MV-4-11 (cell line): Measurements from ENCODE around the gene LCA5.
"Not testable (repeated sequence)": the region's sequence is repeated elsewhere in the genome, so short reads cannot be mapped to it uniquely, and the experiment has no call there.

Experiments
- DNase-seq: peaks from one replicate; lab custom pipeline; 2025; lab: John Stamatoyannopoulos, UW

Gene LCA5

DNA sequence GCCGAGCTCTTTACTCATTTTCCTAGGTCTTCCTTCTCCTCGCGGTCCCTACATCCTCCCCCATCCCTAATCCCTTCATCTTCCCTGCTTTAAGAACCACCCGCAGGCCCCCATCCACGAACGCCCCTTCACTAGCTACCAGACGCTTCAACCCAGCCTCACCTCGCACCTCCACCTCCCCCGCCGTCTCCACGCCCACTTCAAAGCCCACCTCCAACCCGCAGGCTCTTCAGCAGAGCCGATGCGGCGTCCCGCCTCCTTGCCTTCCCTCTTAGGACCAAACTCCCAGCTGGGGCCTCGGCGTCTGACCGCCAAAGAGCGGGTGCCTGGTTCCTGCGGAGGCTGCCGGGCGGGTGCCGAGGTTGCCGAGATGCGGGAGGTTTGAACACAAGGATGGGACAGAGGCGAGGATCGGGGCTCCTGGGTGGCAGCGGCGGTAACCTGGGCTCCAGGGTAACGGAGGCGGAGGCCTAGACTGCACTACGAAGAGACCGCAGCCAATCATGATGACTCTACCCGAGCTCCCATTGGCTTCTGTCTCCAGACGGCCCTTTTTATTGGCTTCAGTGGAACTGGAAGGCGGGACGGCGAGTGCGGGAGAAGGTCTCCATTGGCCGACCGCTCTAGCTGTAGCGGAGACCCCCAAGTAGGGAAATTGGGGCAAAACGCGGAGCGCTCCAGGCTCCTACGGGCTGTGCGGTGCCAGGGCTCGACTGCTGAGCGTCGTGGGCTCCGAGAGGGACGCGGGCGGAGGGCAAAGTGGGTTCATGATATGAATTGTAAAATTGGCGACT is at the start of gene LCA5:
Gene LCA5 (minus strand): TSS at position 477 of the 794 bp plus-strand sequence. CDS start 18,536 bp downstream, outside the sequence.
- DNase-seq, result peak; percentile 90

GRCh38 chr6:79586548-79586947 is 49.3 kb upstream of the LCA5 start:
- DNase-seq, result peak; percentile 5

DNA sequence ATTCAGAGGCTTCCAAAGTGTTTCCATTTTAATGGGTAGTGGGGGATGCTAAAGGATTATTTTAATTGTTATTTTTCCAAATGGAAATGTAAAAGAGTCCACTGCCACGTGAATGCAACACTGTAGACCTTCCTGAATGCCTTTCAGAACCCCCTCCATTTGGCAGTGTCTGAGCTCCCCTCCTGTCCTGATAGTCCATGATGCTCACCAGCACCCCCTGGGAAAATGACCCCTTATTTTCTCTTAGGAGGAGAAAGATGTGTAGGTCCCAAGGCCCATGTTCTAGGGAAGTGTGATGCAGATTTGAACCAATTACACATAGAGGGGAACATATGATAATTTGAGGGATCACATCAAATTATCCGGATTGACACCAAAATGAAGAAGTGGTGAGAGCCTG is 47.1 kb upstream of the LCA5 start:
- DNase-seq, result no peak

DNA sequence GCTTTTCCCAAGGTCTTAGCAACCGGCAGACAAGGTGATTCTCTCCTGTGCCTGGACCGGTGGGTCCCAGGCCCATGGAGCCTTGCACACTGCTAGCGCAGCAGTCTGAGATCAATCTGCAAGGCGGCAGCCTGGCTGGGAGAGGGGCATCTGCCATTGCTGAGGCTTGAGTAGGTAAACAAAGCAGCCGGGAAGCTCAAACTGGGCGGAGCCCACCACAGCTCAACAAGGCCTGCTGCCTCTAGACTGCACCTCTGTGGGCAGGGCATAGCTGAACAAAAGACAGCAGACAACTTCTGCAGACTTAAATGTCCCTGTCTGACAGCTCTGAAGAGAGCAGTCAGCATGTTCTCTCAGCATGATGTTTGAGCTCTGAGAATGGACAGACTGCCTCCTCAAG is 40.7 kb upstream of the LCA5 start:
- DNase-seq, result not testable (repeated sequence)

- DNase-seq, result no peak
These were observed 37.5 kb upstream of the LCA5 start for GRCh38 chr6:79574630-79575225.

DNA sequence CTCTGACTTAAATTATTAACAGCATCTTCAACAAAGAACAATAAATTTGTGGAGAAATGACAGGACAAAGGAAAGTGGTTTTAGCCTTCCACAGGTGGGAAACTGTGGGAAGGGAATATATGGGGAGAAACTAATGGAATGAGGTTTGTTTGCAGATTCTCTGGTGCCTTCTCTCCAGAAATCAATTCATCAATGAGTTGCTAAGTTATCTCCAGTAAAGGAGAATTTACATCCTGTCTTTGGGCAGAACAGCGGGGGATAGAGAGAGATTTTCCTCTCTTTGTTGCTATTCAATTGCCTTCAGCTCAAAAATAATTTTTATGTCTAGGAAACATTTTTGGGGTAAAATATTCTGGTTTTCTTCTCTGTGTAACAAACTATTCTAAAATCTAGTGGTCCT is 36.9 kb upstream of the LCA5 start:
- no peak for DNase-seq

GRCh38 chr6:79571030-79571367 is 33.8 kb upstream of the LCA5 start:
- no peak for DNase-seq

DNA sequence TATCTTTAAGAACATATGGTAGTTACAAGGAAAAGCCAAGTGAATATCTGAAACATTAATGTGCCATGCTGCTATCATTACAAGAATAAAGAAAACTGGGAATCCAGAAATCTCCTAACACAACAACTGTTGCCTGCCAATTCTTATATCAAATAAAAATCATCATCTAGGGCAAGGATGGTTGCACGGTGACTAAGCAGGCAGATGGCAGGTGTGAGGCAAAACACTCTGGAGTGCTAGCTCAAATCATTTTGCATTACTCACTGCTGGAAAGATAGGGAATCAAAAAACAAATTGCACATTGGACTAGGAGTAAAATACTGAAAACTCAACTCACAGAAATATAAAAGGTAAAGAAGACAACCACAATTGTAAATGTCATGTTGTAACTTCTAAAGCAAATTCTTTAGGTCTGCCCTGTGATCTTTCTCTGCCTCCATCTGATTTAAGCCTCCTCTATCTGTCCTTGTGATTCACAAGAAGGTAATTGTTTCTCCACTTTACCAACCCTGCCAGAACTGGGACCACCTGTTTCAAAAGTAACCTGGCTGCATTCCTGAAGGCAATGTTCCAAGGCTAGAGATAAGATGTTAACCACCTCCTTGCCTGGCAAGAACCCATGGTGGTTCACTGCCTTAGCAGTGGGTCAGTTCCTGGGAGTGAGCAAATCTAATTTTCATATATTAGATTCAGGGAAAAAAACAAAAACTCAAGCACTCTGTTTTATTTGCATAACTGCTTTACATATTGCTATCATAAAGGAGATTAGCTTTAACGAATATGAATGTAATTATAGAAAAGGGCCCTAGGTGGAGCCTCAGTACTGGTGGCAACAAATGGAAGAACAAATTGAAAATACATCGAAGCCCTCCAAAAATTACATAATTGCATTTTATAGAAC is 33.1 kb upstream of the LCA5 start:
- DNase-seq, result peak; percentile 16

DNA sequence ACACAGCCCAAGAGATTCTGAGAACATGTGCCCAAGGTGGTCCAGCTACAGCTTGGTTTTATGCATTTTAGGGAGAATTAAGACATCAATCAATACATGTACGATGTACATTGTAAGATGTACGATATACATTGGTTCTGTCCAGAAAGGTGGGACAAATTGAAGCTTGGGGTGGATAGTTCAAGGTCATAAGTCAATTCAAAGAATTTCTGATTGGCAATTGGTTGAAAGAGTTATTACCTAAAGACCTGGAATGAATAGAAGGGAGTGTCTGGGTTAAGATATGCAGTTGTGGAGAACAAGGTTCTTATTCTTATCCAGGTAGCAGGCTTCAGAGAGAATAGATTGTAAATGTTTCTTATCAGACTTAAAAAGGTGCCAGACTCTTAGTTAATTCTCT is 31.8 kb upstream of the LCA5 start:
- no peak for DNase-seq

- DNase-seq, result no peak
These were observed 27.4 kb upstream of the LCA5 start for GRCh38 chr6:79564636-79565035.

GRCh38 chr6:79559706-79560105 is 22.5 kb upstream of the LCA5 start:
- no peak for DNase-seq

DNA sequence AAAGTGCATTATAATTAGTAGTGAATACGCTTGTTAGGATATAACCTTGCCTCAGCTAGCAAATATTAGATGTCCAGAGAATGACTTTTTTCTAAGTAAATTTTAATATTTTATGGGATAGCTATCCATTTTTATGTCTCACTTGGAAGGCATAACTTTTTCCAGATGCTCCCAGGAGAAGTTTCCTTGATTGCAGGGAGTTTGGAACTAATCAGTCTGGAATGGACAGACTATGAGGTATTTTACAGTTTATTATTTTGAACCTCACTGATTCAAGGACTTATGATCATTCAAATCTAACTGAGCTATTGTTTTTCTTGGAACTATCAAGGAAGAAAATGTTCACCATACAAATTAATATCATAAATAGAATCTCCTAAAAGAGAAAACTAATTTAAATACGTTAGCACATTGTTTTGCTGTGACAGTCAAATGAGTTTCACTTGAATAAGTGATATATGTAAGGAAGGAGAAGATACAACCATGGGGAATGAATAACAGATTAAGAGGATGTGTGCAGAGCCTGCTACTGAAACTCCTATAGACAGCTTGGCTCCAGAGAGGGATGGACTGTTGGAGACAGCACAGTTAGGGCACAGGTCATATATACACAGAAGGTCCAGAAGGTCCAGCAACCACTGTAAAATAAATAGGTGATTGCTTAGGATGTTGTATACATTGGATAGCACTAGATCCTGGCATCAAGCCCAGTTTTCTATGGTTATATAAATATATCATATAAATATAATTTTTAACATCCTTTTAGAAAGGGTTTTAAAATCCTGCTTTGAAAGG is 20.6 kb upstream of the LCA5 start:
- no peak for DNase-seq

DNA sequence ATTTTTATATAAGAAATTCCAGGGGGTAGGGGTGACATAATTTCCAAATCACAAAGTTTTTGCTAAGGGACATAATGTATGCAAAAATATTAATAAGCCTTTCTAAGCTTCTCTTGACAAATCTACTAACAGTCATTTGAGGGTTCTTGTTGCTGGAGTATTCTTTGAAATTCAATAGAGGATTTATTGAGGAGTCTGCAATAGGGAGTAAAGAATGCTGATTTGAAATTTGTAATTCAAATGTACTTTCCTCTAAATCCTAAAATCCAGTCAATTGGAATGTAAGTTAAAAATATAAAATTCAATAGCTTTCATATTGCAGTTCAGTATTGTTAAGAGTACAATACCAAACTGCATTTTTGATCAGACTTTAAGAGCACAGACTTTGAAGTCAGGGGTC is 17.1 kb upstream of the LCA5 start:
- no peak for DNase-seq

DNA sequence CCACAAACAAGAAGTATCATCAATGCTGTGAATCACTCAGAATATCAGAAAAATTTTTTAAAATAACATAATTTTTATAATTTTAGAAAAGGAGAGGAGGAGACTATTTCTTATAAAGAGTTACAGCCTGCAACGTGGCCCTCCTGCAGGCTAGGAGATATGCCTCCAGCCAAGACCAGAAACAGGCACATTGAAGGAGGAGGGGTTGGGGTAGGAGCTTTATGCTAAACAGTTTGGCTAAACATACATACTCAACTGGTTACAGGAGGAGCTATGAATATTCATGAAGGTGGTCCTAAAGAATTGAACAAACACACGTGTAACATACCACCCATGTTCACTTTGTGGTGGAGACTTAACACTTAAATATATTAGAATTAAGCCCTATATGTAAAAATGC is 14.2 kb upstream of the LCA5 start:
- DNase-seq, result no peak

DNA sequence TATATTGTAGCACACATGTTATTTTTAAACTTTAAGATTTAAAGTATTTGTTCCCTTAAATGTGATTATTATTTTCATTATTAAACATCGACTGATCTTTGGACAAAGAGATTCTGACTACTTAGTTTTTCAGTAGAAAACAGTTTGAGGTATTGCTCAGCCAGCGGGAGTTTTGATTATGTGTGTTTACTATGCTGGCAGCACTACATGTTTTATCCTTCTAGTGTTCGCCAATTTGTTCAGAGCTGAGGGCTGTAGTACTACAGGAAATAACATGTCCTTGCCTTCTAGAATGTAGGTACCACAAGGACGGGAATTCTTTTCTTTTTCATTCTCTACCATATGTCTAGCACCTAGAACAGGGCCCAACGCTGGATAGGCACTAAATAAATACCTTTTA is 11.1 kb upstream of the LCA5 start:
- DNase-seq, result no peak

DNA sequence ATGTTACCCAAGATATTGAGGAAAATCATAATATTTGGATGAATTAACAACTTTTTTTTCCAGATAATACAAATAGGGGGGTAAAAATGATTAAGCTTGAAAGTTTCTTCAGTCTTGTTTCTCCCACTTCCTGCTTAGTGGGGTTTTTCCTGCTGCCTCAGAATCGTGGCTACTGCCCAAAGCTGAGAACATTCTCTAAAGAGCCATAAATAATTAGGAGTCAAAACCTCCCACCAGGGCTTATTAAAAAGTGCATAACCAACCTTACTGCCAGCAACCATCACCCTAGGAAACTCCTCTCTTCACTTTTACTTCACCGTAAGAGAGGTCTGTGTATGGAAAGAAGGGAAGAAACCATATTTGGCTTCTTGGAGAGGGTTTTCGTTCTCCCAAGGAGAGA is 9.0 kb upstream of the LCA5 start:
- no peak for DNase-seq

DNA sequence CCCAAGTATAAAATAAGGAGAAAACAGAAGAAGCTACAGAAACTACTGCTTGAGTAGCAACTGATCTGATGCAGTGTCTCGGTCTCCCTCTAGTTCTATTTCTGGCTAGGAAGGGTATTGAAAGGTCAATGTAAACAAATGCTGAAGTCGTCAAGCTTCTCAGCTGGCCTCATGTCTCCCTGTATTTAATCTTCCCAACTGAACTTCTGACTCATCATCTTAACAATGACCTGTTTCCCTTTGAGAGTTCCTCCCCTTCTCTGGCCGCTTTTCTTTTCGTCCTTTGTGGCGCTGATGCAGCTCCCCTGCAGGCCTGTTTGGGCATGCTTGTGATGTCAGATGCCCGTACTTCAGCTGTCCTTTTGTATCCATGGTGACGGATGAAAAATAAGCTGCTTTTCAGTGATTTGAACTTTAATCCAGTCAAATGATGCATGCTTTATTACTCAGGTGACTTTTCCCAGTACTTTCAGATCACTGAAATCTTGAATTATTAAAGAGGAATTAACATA is 7.8 kb upstream of the LCA5 start:
- DNase-seq, result peak; percentile 98

GRCh38 chr6:79544299-79544927 is 7.2 kb upstream of the LCA5 start:
- DNase-seq, result peak; percentile 51

GRCh38 chr6:79543886-79544285 is 6.7 kb upstream of the LCA5 start:
- DNase-seq, result peak; percentile 55

DNA sequence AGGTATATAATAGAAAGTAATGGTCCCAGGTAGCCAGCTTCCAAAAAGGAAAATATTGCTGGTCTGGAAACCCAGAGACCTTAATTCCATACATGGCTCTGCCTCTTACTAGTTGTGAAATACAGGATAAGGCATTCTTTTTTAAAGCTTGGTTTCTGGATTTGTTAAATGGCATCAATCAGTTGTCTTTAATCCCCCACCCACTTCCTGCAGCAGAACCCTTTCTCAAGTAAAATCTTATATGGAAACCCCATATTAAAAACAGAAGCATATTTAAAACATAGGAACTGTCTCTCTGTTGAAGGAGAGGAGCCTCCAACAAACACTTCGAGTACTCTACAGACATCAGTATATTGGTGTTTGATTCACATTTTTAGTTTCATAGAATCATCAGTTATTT is 6.2 kb upstream of the LCA5 start:
- DNase-seq, result no peak
